MM.1S (cell line): ENCODE measurements around the gene PSMD1.

Experiments
- CTCF ChIP-seq: fragments of 300-600 bp; sonication (generic); IDR thresholded peaks from 2 replicates; pipeline ENCODE4 v1.5.1; 2016; ENCODE audit warnings: antibody characterized with exemption, low read length, mixed read lengths
- EZH2 ChIP-seq: fragments of 300-600 bp; sonication (generic); optimal IDR thresholded peaks from 2 replicates; pipeline ENCODE3; 2017; ENCODE audit warnings: low read depth, mild to moderate bottlenecking, antibody characterized with exemption, low read length, mixed read lengths

GRCh38 chr2:231032575-231033140 is 24.0 kb upstream of the PSMD1 start:
- TF ChIP-seq EZH2: no peak
- TF ChIP-seq CTCF: no peak
